ENCODE data around the gene KANTR. TPM values are rescaled to one million over a fixed set of nuclear protein-coding genes. Genes with fewer than 3 reads are reported as not detected.

The KANTR gene
- total and polyA plus RNA-seq, 9 of the 15 experiments (the other 6 are each of a cell fraction or from before 2014, with no cell fraction given), result 1.0 to 5.7 (median 3.4) TPM

DNA sequence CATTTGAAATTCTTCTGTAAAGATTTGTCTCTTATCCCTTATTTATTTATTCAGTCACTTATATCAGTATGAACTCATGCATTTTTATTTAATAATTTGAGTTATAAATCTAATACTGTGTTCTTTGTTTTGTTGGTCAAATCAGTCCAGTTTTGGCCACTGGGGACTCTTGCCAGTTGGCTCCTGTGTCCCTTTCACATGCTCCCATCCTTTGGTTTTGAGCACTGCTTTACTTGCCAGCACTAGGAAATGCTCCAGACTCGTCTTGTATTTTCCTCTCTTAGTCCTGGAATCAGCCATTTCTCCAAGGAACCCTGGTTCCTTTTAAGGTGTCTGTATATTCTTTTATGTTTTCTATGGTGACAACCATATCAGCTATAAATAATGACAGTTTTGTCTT is 28.1 kb downstream of the KANTR start:
- no peak overlapping the region for H3K9ac ChIP-seq (ENCODE audit: insufficient read depth in 1 of 2, low read depth in 2 of 2, low read length in 2 of 2)
- in situ Hi-C loops (cut with MboI) (no loop called here), intact Hi-C loops (cut with micrococcal nuclease) (no loop called here)
- no TSS peak for BruUV-seq (replicated peaks)
- POLR2A ChIA-PET, result interaction anchor here (0.6 kb wide), 1 partner anchor 1238 kb away, joined by 3 read pairs; no protein-coding TSS in a partner anchor
- no peaks in the 10 kb centered on the region for H4K20me1 ChIP-seq (replicated peaks; ENCODE audit: control insufficient read depth, insufficient read depth, low read length)
- H2AFZ ChIP-seq (ENCODE audit: low read depth, low read length), result no peak overlapping the region
- CTCF ChIA-PET (ENCODE audit: low intra/inter-chr PET ratio), result no interaction called here
- DNase-seq (ENCODE audit: extremely low read depth in 1 of 4, low spot score in 3 of 4), result no peak
- H3K36me3 ChIP-seq (ENCODE audit: control insufficient read depth, insufficient read depth, low read length), result no peaks in the 10 kb centered on the region
- no peak for ATAC-seq
- no peaks in the 10 kb centered on the region for H3K9me1 ChIP-seq (ENCODE audit: control insufficient read depth, insufficient read depth, low read length)
- H3K79me2 ChIP-seq (ENCODE audit: control insufficient read depth, insufficient read depth, low read length), result no peaks in the 10 kb centered on the region
- no peaks in the 10 kb centered on the region for H3K9me3 ChIP-seq (replicated peaks; ENCODE audit: control insufficient read depth, insufficient read depth, low read depth, low read length)
- no peak for FAIRE-seq
- H3K27ac ChIP-seq (ENCODE audit: extremely low read depth, low read depth, low read length), result no peak overlapping the region
- H3K4me3 ChIP-seq, result no peak overlapping the region
- no peaks in the 10 kb centered on the region for H3K27me3 ChIP-seq (ENCODE audit: control insufficient read depth in 2 of 2, insufficient read depth in 2 of 2, low read length in 2 of 2)
- no peaks in the 10 kb centered on the region for H3K4me1 ChIP-seq (replicated peaks in 1 of 2; ENCODE audit: control insufficient read depth in 2 of 2, insufficient read depth in 2 of 2, low read length in 2 of 2)
- H3K4me2 ChIP-seq (ENCODE audit: insufficient read depth, low read length), result no peak overlapping the region
- WGBS (ENCODE audit: insufficient coverage, low coverage, missing lambda C conversion rate), result 20% methylated on average over 1 of the region's 1 CpG
- TF ChIP-seq MAFG (tag; conservative IDR thresholded peaks at IDR 0.05), result no peak
- no peak for TF ChIP-seq SLC30A9 (CRISPR knock-in tag; IDR thresholded peaks at IDR 0.05)
- TF ChIP-seq STAT5A (IDR thresholded peaks at IDR 0.05; ENCODE audit: borderline replicate concordance, low read length), result no peak
- no peak for TF ChIP-seq ZNF551 (CRISPR knock-in tag; IDR thresholded peaks at IDR 0.05)
- TF ChIP-seq YY1 (IDR thresholded peaks at IDR 0.05; ENCODE audit: borderline replicate concordance in 1 of 3, control insufficient read depth in 1 of 3, extremely low read depth in 1 of 3, insufficient read depth in 3 of 3, insufficient read length in 1 of 3, insufficient replicate concordance in 2 of 3, low read depth in 1 of 3, low read length in 2 of 3), result no peak
- TF ChIP-seq, protein P1, sequence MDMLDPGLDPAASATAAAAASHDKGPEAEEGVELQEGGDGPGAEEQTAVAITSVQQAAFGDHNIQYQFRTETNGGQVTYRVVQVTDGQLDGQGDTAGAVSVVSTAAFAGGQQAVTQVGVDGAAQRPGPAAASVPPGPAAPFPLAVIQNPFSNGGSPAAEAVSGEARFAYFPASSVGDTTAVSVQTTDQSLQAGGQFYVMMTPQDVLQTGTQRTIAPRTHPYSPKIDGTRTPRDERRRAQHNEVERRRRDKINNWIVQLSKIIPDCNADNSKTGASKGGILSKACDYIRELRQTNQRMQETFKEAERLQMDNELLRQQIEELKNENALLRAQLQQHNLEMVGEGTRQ (CRISPR knock-in tag; IDR thresholded peaks at IDR 0.05), result no peak
- TF ChIP-seq, protein P2, sequence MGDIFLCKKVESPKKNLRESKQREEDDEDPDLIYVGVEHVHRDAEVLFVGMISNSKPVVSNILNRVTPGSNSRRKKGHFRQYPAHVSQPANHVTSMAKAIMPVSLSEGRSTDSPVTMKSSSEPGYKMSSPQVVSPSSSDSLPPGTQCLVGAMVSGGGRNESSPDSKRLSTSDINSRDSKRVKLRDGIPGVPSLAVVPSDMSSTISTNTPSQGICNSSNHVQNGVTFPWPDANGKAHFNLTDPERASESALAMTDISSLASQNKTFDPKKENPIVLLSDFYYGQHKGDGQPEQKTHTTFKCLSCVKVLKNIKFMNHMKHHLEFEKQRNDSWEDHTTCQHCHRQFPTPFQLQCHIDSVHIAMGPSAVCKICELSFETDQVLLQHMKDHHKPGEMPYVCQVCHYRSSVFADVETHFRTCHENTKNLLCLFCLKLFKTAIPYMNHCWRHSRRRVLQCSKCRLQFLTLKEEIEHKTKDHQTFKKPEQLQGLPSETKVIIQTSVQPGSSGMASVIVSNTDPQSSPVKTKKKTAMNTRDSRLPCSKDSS (IDR thresholded peaks at IDR 0.05; ENCODE audit: low read depth, partially characterized antibody), result no peak
- no peak for TF ChIP-seq CBX2 (IDR thresholded peaks at IDR 0.05; ENCODE audit: insufficient read depth, low read length, poor library complexity, severe bottlenecking)
- no peak for TF ChIP-seq SP1 (CRISPR knock-in tag; IDR thresholded peaks at IDR 0.05)
- no peak for TF ChIP-seq SRSF9 (IDR thresholded peaks at IDR 0.05; ENCODE audit: borderline replicate concordance, low read depth, low read length)

Measured in K562 (cell line).